Muscle layer of duodenum (tissue), 2 donors: ENCODE data around the gene RABGAP1L.

ENCODE experiments used
- H3K27ac ChIP-seq: one replicate; pipeline ENCODE4 v1.7.0; 2013; ENCODE audit warnings: mild to moderate bottlenecking, low read length
- H3K27me3 ChIP-seq: one replicate; pipeline ENCODE4 v1.7.0; 2013; ENCODE audit warnings: low read depth, mild to moderate bottlenecking, control low read depth, low read length
- H3K36me3 ChIP-seq, 2 donors: one replicate each; pipeline ENCODE4 v1.7.0; 2013; ENCODE audit warnings: low read length in 2 of 2, control low read depth in 1 of 2, mild to moderate bottlenecking in 1 of 2; ENCODE audit not compliant: insufficient read depth in 2 of 2, control insufficient read depth in 1 of 2
- H3K4me1 ChIP-seq, 2 donors: one replicate each; pipeline ENCODE4 v1.7.0; 2013; ENCODE audit warnings: low read length in 2 of 2, mild to moderate bottlenecking in 2 of 2, control low read depth in 1 of 2, moderate library complexity in 1 of 2; ENCODE audit not compliant: insufficient read depth in 2 of 2, control insufficient read depth in 1 of 2
- H3K4me3 ChIP-seq, 2 donors: one replicate each; pipeline ENCODE4 v1.7.0; 2013; ENCODE audit warnings: low read length in 2 of 2, low read depth in 1 of 2, mild to moderate bottlenecking in 1 of 2
- H3K9me3 ChIP-seq, 2 donors: one replicate each; pipeline ENCODE4 v1.7.0; 2013; ENCODE audit warnings: low read length in 2 of 2, control low read depth in 1 of 2, mild to moderate bottlenecking in 1 of 2; ENCODE audit not compliant: control insufficient read depth in 1 of 2
- donor health status: healthy.

Gene RABGAP1L

GRCh38 chr1:174949645-174950044 is 790.3 kb downstream of the RABGAP1L start:
- H3K4me3 ChIP-seq = no peak overlapping the region
- no peaks in the 10 kb centered on the region for H3K9me3 ChIP-seq
- no peaks in the 10 kb centered on the region for H3K36me3 ChIP-seq
- peaks cover 0 to 6% of the 10 kb centered on the region in 2 donors for H3K4me1 ChIP-seq
- no peaks in the 10 kb centered on the region for H3K27me3 ChIP-seq
- H3K27ac ChIP-seq = no peak overlapping the region

- Histone ChIP-seq H3K36me3 (no peaks in the 10 kb centered on the region), H3K9me3 (no peaks in the 10 kb centered on the region), H3K4me1 (peaks cover 0 to 12% of the 10 kb centered on the region in 2 donors), H3K4me3 (no peak overlapping the region), H3K27me3 (no peaks in the 10 kb centered on the region), H3K27ac (no peak overlapping the region)
Observed at GRCh38 chr1:174953285-174954072, 794.2 kb downstream of the RABGAP1L start.

GRCh38 chr1:174954073-174954460 is 794.7 kb downstream of the RABGAP1L start:
- Histone ChIP-seq H3K4me3 (no peak overlapping the region), H3K4me1 (peaks cover 0 to 12% of the 10 kb centered on the region in 2 donors), H3K27me3 (no peaks in the 10 kb centered on the region), H3K27ac (peak overlapping the region; percentile 60), H3K36me3 (no peaks in the 10 kb centered on the region), H3K9me3 (no peaks in the 10 kb centered on the region)

GRCh38 chr1:174954671-174955669 is 795.6 kb downstream of the RABGAP1L start:
- H3K4me3 ChIP-seq = no peak overlapping the region
- H3K27ac ChIP-seq = peak overlapping the region; percentile 60
- peaks cover 0 to 12% of the 10 kb centered on the region in 2 donors for H3K4me1 ChIP-seq
- H3K9me3 ChIP-seq = no peaks in the 10 kb centered on the region
- no peaks in the 10 kb centered on the region for H3K27me3 ChIP-seq
- no peaks in the 10 kb centered on the region for H3K36me3 ChIP-seq

- Histone ChIP-seq H3K4me1 (peaks cover 0 to 12% of the 10 kb centered on the region in 2 donors), H3K27me3 (no peaks in the 10 kb centered on the region), H3K9me3 (no peaks in the 10 kb centered on the region), H3K27ac (no peak overlapping the region), H3K36me3 (no peaks in the 10 kb centered on the region), H3K4me3 (no peak overlapping the region)
Observed at GRCh38 chr1:174956086-174956485, 796.8 kb downstream of the RABGAP1L start.

- Histone ChIP-seq H3K9me3 (no peaks in the 10 kb centered on the region), H3K27ac (no peak overlapping the region), H3K4me1 (peaks cover 0 to 12% of the 10 kb centered on the region in 2 donors), H3K4me3 (no peak overlapping the region), H3K27me3 (no peaks in the 10 kb centered on the region), H3K36me3 (no peaks in the 10 kb centered on the region)
Observed at GRCh38 chr1:174956976-174957375, 797.7 kb downstream of the RABGAP1L start.

GRCh38 chr1:174957829-174958228 is 798.5 kb downstream of the RABGAP1L start:
- Histone ChIP-seq H3K27me3 (no peaks in the 10 kb centered on the region), H3K4me3 (no peak overlapping the region)

GRCh38 chr1:174958396-174958795 is 799.1 kb downstream of the RABGAP1L start:
- Histone ChIP-seq H3K27me3 (no peaks in the 10 kb centered on the region), H3K9me3 (no peaks in the 10 kb centered on the region), H3K27ac (no peak overlapping the region), H3K4me3 (no peak overlapping the region), H3K36me3 (no peaks in the 10 kb centered on the region), H3K4me1 (peaks cover 0 to 12% of the 10 kb centered on the region in 2 donors)

More at GRCh38 chr1:174957829-174958228, 798.5 kb downstream of the RABGAP1L start:
- Histone ChIP-seq H3K4me1 (peaks cover 0 to 12% of the 10 kb centered on the region in 2 donors), H3K36me3 (no peaks in the 10 kb centered on the region), H3K27ac (no peak overlapping the region), H3K9me3 (no peaks in the 10 kb centered on the region)

- no peak overlapping the region for H3K27ac ChIP-seq
- no peaks in the 10 kb centered on the region for H3K36me3 ChIP-seq
- peaks cover 4 to 18% of the 10 kb centered on the region in 2 donors for H3K4me1 ChIP-seq
- H3K9me3 ChIP-seq = no peaks in the 10 kb centered on the region
- no peak overlapping the region for H3K4me3 ChIP-seq
- no peaks in the 10 kb centered on the region for H3K27me3 ChIP-seq
Observed at GRCh38 chr1:174960362-174960761, 801.0 kb downstream of the RABGAP1L start.

- Histone ChIP-seq H3K4me3 (no peak overlapping the region), H3K27ac (peak overlapping the region; percentile 76), H3K9me3 (no peaks in the 10 kb centered on the region), H3K4me1 (peaks cover 15 to 30% of the 10 kb centered on the region in 2 donors), H3K36me3 (no peaks in the 10 kb centered on the region), H3K27me3 (no peaks in the 10 kb centered on the region)
Observed at GRCh38 chr1:174963529-174964125, 804.3 kb downstream of the RABGAP1L start.
